ENCODE results near the gene CORO7. TPM values are rescaled to one million over a fixed set of nuclear protein-coding genes. Genes with fewer than 3 reads are reported as not detected.

The CORO7 gene
- total and polyA plus RNA-seq, 2 donors (not counting 1 experiment from before 2014, with no cell fraction given): 117 to 230 TPM

DNA sequence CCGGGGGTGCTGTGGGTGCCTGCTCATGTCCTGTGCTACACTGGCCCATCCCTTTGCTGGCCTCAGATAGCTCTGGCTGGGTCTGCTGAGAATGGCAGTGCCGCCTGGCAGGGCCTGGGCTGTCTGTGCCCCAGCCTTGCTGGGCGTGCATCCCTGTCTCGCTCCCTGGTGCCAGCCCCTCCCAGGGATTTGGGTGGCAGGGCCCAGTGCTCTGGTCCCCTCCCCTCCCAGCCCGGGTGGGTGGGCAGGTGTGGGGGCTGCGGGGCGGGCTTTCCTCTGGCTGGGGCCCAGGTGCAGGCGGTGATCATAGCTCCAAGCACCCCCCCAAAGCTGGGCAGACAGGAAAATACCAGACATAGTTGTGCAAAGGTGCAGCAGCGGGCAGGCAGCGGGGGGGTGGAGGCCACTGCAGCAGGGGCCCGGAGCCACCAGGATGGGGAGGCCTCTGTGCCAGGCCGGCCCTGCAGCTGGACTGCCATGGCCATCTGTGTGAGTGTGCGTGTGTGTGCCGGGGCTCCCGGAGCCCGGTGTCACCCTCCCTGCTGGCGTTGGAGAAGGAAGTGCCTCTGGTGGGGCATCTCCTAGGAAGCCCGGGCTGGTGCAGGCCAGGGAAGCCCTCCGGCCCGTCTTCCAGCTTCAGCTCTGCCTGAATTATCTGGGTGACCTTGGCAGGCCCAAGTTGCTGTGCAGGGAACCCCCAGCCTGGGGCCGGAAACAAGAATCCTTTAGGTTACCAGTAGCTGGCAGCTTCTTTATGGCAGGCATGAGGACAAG lies 93.1 kb downstream of the CORO7 start:
- Histone ChIP-seq H2AFZ (ENCODE audit: insufficient read depth, low read depth, low read length, poor library complexity, severe bottlenecking) (no peak overlapping the region), H4K20me1 (ENCODE audit: control insufficient read depth, insufficient read depth, low read length, poor library complexity, severe bottlenecking) (no peaks in the 10 kb centered on the region), H3K79me2 (ENCODE audit: control insufficient read depth, insufficient read depth, low read length) (no peaks in the 10 kb centered on the region), H3K27me3 (replicated peaks in 1 of 4; ENCODE audit: control extremely low read depth in 1 of 4, control insufficient read depth in 3 of 4, insufficient read depth in 4 of 4, low read length in 3 of 4) (peaks cover 0 to 18% (median 2%) of the 10 kb centered on the region in 4 experiments), H3K36me3 (replicated peaks in 1 of 2; ENCODE audit: control extremely low read depth in 1 of 2, control insufficient read depth in 1 of 2, extremely low read depth in 1 of 2, insufficient read depth in 2 of 2, low read length in 1 of 2) (no peaks in the 10 kb centered on the region), H3K4me2 (replicated peaks; ENCODE audit: low read depth, low read length, poor library complexity, severe bottlenecking) (no peak overlapping the region), H3K4me1 (ENCODE audit: control insufficient read depth in 2 of 2, insufficient read depth in 2 of 2, low read length in 2 of 2) (peaks cover 25 to 37% of the 10 kb centered on the region in 2 donors), H3K27ac (ENCODE audit: low read length in 2 of 2) (no peak overlapping the region), H3K9ac (ENCODE audit: low read length) (no peak overlapping the region), H3K4me3 (ENCODE audit: control extremely low read depth in 1 of 5, extremely low read depth in 1 of 5, insufficient read depth in 1 of 5, low read depth in 2 of 5, low read length in 4 of 5) (no peak overlapping the region), H3K9me3 (ENCODE audit: control extremely low read depth in 1 of 3, control insufficient read depth in 2 of 3, insufficient read depth in 1 of 3, low read length in 2 of 3) (no peaks in the 10 kb centered on the region)
- Mint-ChIP-seq H3K27ac (no peak overlapping the region), H3K4me3 (no peak overlapping the region), H3K27me3 (no peaks in the 10 kb centered on the region), H3K9me3 (ENCODE audit: insufficient read depth) (no peaks in the 10 kb centered on the region), H3K4me1 (peaks cover 16% of the 10 kb centered on the region)
- intact Hi-C loops (cut with micrococcal nuclease): no loop called here
- TF ChIP-seq EZH2 (IDR thresholded peaks at IDR 0.05; ENCODE audit: borderline replicate concordance, insufficient read depth, low read depth, low read length, poor library complexity, severe bottlenecking): no peak
- TF ChIP-seq, protein P1, sequence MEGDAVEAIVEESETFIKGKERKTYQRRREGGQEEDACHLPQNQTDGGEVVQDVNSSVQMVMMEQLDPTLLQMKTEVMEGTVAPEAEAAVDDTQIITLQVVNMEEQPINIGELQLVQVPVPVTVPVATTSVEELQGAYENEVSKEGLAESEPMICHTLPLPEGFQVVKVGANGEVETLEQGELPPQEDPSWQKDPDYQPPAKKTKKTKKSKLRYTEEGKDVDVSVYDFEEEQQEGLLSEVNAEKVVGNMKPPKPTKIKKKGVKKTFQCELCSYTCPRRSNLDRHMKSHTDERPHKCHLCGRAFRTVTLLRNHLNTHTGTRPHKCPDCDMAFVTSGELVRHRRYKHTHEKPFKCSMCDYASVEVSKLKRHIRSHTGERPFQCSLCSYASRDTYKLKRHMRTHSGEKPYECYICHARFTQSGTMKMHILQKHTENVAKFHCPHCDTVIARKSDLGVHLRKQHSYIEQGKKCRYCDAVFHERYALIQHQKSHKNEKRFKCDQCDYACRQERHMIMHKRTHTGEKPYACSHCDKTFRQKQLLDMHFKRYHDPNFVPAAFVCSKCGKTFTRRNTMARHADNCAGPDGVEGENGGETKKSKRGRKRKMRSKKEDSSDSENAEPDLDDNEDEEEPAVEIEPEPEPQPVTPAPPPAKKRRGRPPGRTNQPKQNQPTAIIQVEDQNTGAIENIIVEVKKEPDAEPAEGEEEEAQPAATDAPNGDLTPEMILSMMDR (IDR thresholded peaks at IDR 0.05): no peak
- 90% methylated on average over 19 of the region's 21 CpGs for WGBS (ENCODE audit: insufficient coverage)
- ATAC-seq (ENCODE audit: low read depth) (no peak), DNase-seq (no peak)
- ChIA-PET CTCF (interaction anchor here (2.9 kb wide), 1 partner anchor 8 kb away, joined by 15 read pairs; no protein-coding TSS in a partner anchor), POLR2A (interaction anchor here (0.5 kb wide), 1 partner anchor 71 kb away, joined by 3 read pairs; no protein-coding TSS in a partner anchor)
